B cell (primary cell): ENCODE measurements around the gene REM2. TPM values are rescaled to one million over a fixed set of nuclear protein-coding genes. Genes with fewer than 3 reads are reported as not detected.

Experiments
- ATAC-seq: fragments of 200-7000 bp; cut with Tn5 transposase; one replicate; pipeline ENCODE4 v1.10.0; 2021; ENCODE audit warnings: low read depth, mild to moderate bottlenecking, moderate number of reproducible peaks, moderate library complexity
- CTCF ChIA-PET: fragments of 350-600 bp; sonication (Branson Sonifier 250); formaldehyde crosslinking; loops from one replicate; lab custom pipeline; 2021; ENCODE audit warnings: antibody characterized with exemption, inconsistent platforms; lab: Charles Lee
- POLR2A ChIA-PET: fragments of 350-600 bp; sonication (Branson Sonifier 250); formaldehyde crosslinking; loops from one replicate; lab custom pipeline; 2021; ENCODE audit warnings: antibody characterized with exemption; lab: Charles Lee
- DNase-seq: peaks from one replicate; pipeline ENCODE4 v3.0.0; 2013
- H2AFZ ChIP-seq: 2 replicates; pipeline ENCODE4 v1.6.1; 2012; ENCODE audit warnings: mild to moderate bottlenecking, low read depth, low read length; ENCODE audit not compliant: insufficient read depth, poor library complexity, severe bottlenecking
- H3K27ac ChIP-seq, 2 donors: 1 replicate in 1 of 2; 2 replicates in 1 of 2; pipeline ENCODE4 v1.5.1; 2012 to 2013; ENCODE audit warnings: low read length in 2 of 2, mild to moderate bottlenecking in 2 of 2, moderate library complexity in 1 of 2
- H3K27me3 ChIP-seq, 4 experiments: fragments of 200-600 bp in 1 of 4; sonication (generic) in 1 of 4; replicated peaks in 1 of 4; 1 replicate in 2 of 4; 2 replicates in 2 of 4; pipeline versions ENCODE4 v1.6.1 to v1.7.0; 2013 to 2016; ENCODE audit warnings: low read length in 3 of 4, mild to moderate bottlenecking in 2 of 4, mixed read lengths in 1 of 4, moderate library complexity in 1 of 4; ENCODE audit not compliant: insufficient read depth in 4 of 4, control insufficient read depth in 3 of 4; ENCODE audit errors: control extremely low read depth in 1 of 4
- H3K36me3 ChIP-seq, 2 experiments: replicated peaks in 1 of 2; 1 replicate in 1 of 2; 2 replicates in 1 of 2; pipeline versions ENCODE4 v1.6.1 to v1.7.1; 2013; ENCODE audit warnings: low read length in 1 of 2; ENCODE audit not compliant: insufficient read depth in 2 of 2, control insufficient read depth in 1 of 2; ENCODE audit errors: control extremely low read depth in 1 of 2, extremely low read depth in 1 of 2
- H3K4me1 ChIP-seq, 2 donors: fragments of 200-600 bp in 1 of 2; sonication (generic) in 1 of 2; 1 replicate in 1 of 2; 2 replicates in 1 of 2; pipeline versions ENCODE4 v1.5.1 to v1.6.1; 2013 to 2017; ENCODE audit warnings: low read length in 2 of 2; ENCODE audit not compliant: control insufficient read depth in 2 of 2, insufficient read depth in 2 of 2
- H3K4me2 ChIP-seq: replicated peaks from 2 replicates; pipeline ENCODE3; 2012; ENCODE audit warnings: mild to moderate bottlenecking, low read depth, low read length; ENCODE audit not compliant: poor library complexity, severe bottlenecking
- H3K4me3 ChIP-seq, 5 experiments: fragments of 200-600 bp in 1 of 5; sonication (generic) in 1 of 5; 1 replicate in 3 of 5; 2 replicates in 2 of 5; pipeline versions ENCODE4 v1.5.1 to v1.7.0; 2011 to 2016; ENCODE audit warnings: low read length in 4 of 5, mild to moderate bottlenecking in 4 of 5, low read depth in 2 of 5, control low read depth in 1 of 5, moderate library complexity in 1 of 5; ENCODE audit not compliant: insufficient read depth in 1 of 5; ENCODE audit errors: control extremely low read depth in 1 of 5, extremely low read depth in 1 of 5
- H3K79me2 ChIP-seq: fragments of 200-600 bp; sonication (generic); one replicate; pipeline ENCODE4 v1.6.0; 2016; ENCODE audit warnings: low read length; ENCODE audit not compliant: control insufficient read depth, insufficient read depth
- H3K9ac ChIP-seq: fragments of 200-600 bp; sonication (generic); 2 replicates; pipeline ENCODE4 v1.6.1; 2017; ENCODE audit warnings: mild to moderate bottlenecking, low read length, moderate library complexity
- H3K9me3 ChIP-seq, 3 donors: one replicate each; pipeline versions ENCODE4 v1.6.1 to v1.7.1; 2013; ENCODE audit warnings: low read length in 2 of 3; ENCODE audit not compliant: control insufficient read depth in 2 of 3, insufficient read depth in 1 of 3; ENCODE audit errors: control extremely low read depth in 1 of 3
- H4K20me1 ChIP-seq: 2 replicates; pipeline ENCODE4 v1.6.0; 2012; ENCODE audit warnings: mild to moderate bottlenecking, low read length; ENCODE audit not compliant: insufficient read depth, control insufficient read depth, poor library complexity, severe bottlenecking
- H3K27ac Mint-ChIP-seq: one replicate; pipeline ENCODE4 v1.8.0; 2021; ENCODE audit warnings: mixed read lengths
- H3K27me3 Mint-ChIP-seq: one replicate; pipeline ENCODE4 v1.8.0; 2021; ENCODE audit warnings: mixed read lengths
- H3K4me1 Mint-ChIP-seq: one replicate; pipeline ENCODE4 v1.8.0; 2021; ENCODE audit warnings: mixed read lengths
- H3K4me3 Mint-ChIP-seq: one replicate; pipeline ENCODE4 v1.8.0; 2021; ENCODE audit warnings: mixed read lengths
- H3K9me3 Mint-ChIP-seq: one replicate; pipeline ENCODE4 v1.8.0; 2022; ENCODE audit warnings: mixed read lengths; ENCODE audit not compliant: insufficient read depth
- EZH2 ChIP-seq: IDR thresholded peaks from 2 replicates; pipeline ENCODE4 v1.6.1; 2012; ENCODE audit warnings: borderline replicate concordance, low read depth, mild to moderate bottlenecking, moderate library complexity, low read length; ENCODE audit not compliant: insufficient read depth, poor library complexity, severe bottlenecking
- WGBS: methylation state at CpG from one replicate; pipeline ENCODE4 v1.1.5; 2013; ENCODE audit warnings: missing lambda C conversion rate; ENCODE audit not compliant: insufficient coverage; 5-methylcytosine and 5-hydroxymethylcytosine counted together
- intact Hi-C: fragments of 100-400 bp; cut with micrococcal nuclease; formaldehyde crosslinking; loops from one replicate; pipeline ENCODE4 v1.10.0; 2022
- polyA plus RNA-seq: library from polyadenylated mRNA; depleted of rRNA; stranded (reverse); fragments of >200 nt; gene quantifications from 2 replicates; pipeline ENCODE4 v1.2.3, GENCODE V29; 2012
- total RNA-seq, 2 donors: library from RNA; stranded (reverse); fragments of 120-200 nt in 1 of 2; gene quantifications; 1 replicate in 1 of 2; 2 replicates in 1 of 2; pipeline versions ENCODE4 v1.2.3 to v1.2.4, GENCODE V29; 2013 to 2022
- TF ChIP-seq, protein P1 (sequence below): fragments of 200-600 bp; IDR thresholded peaks from one replicate; pipeline ENCODE4 v1.8.0; 2022; ENCODE audit warnings: antibody characterized with exemption, mild to moderate bottlenecking

Gene REM2
- total and polyA plus RNA-seq, 2 donors (not counting 1 experiment from before 2014, with no cell fraction given), result 5.6 to 12.9 TPM

DNA sequence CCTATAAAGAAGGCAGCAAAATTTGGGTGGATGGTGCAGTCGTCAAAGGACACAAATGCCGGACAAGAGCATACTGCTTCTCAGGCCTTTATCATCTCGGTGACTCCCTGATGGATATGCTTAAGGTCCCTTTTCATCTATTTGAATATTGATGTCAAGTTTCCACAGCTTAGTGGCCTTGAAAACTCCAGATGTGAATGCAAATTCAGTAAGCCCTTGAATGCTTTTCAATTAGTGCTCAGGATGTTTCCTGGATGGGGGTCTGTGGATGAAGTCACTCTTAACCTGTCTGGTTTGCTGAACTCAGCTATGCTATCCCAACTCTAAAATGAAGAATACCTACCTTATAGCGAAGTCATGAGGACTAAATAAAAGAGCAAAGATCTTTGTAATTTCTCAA is 10.7 kb downstream of the REM2 start:
- Histone ChIP-seq H3K4me1 (peaks cover 16% of the 10 kb centered on the region in 2 donors), H3K36me3 (peaks cover 0 to 13% of the 10 kb centered on the region in 2 experiments), H3K9ac (no peak overlapping the region), H4K20me1 (no peaks in the 10 kb centered on the region), H3K4me2 (no peak overlapping the region), H3K27ac (no peak overlapping the region), H2AFZ (no peak overlapping the region), H3K27me3 (no peaks in the 10 kb centered on the region), H3K4me3 (no peak overlapping the region), H3K79me2 (peaks cover 11% of the 10 kb centered on the region), H3K9me3 (no peaks in the 10 kb centered on the region)
- ATAC-seq (no peak), DNase-seq (no peak)
- no peak overlapping the region for H3K4me3 Mint-ChIP-seq
- intact Hi-C loops, result no loop called here
- H3K27ac Mint-ChIP-seq, result peak overlapping the region; percentile 62
- peaks cover 16% of the 10 kb centered on the region for H3K4me1 Mint-ChIP-seq
- POLR2A ChIA-PET, result no interaction called here
- no peaks in the 10 kb centered on the region for H3K27me3 Mint-ChIP-seq
- 100% methylated on average over 3 of the region's 4 CpGs for WGBS
- CTCF ChIA-PET, result interaction anchor here (0.5 to 6.7 kb wide), 3 partner anchors 21 to 324 kb away, joined by 3 to 76 read pairs (median 4); partner anchors contain the start of gene LRP10
- TF ChIP-seq, protein P1, sequence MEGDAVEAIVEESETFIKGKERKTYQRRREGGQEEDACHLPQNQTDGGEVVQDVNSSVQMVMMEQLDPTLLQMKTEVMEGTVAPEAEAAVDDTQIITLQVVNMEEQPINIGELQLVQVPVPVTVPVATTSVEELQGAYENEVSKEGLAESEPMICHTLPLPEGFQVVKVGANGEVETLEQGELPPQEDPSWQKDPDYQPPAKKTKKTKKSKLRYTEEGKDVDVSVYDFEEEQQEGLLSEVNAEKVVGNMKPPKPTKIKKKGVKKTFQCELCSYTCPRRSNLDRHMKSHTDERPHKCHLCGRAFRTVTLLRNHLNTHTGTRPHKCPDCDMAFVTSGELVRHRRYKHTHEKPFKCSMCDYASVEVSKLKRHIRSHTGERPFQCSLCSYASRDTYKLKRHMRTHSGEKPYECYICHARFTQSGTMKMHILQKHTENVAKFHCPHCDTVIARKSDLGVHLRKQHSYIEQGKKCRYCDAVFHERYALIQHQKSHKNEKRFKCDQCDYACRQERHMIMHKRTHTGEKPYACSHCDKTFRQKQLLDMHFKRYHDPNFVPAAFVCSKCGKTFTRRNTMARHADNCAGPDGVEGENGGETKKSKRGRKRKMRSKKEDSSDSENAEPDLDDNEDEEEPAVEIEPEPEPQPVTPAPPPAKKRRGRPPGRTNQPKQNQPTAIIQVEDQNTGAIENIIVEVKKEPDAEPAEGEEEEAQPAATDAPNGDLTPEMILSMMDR, result no peak
- no peak for TF ChIP-seq EZH2
- no peaks in the 10 kb centered on the region for H3K9me3 Mint-ChIP-seq

DNA sequence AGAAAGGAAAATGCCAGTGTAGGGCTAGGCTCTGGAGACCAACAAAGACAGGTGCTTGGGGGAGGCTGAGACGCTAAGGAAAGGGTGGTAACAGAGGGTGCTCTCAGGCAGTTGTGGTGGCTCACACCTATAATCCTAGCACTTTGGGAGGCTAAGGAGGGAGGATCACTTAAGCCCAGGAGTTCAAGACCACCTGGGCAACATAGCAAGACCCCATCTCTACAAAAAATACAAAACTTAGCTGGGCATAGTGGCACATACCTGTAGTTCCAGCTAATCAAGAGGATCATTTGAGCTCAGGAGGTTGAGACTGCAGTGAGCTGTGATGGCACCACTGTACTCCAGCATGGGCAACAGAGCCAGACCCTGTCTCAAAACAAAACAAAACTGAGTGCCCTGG is 12.4 kb downstream of the REM2 start:
- Histone ChIP-seq H3K9ac (no peak overlapping the region), H4K20me1 (no peaks in the 10 kb centered on the region), H3K79me2 (peaks cover 3% of the 10 kb centered on the region), H3K27ac (no peak overlapping the region), H3K4me2 (no peak overlapping the region), H3K27me3 (no peaks in the 10 kb centered on the region), H3K9me3 (no peaks in the 10 kb centered on the region), H3K4me1 (peaks cover 4 to 6% of the 10 kb centered on the region in 2 donors), H3K4me3 (no peak overlapping the region), H3K36me3 (peaks cover 0 to 15% of the 10 kb centered on the region in 2 experiments), H2AFZ (no peak overlapping the region)
- Mint-ChIP-seq H3K4me3 (no peak overlapping the region), H3K9me3 (no peaks in the 10 kb centered on the region), H3K27me3 (no peaks in the 10 kb centered on the region), H3K4me1 (peaks cover 12% of the 10 kb centered on the region), H3K27ac (peak overlapping the region; percentile 53)
- 100% methylated on average over 1 of the region's 1 CpG for WGBS
- CTCF ChIA-PET, result interaction anchor here (0.6 to 2.8 kb wide), 9 partner anchors 10 to 333 kb away, joined by 3 to 14 read pairs (median 3); no protein-coding TSS in a partner anchor
- intact Hi-C loops, result no loop called here
- DNase-seq (no peak), ATAC-seq (no peak)
- no peak for TF ChIP-seq EZH2
- TF ChIP-seq, protein P1, result no peak
- POLR2A ChIA-PET, result no interaction called here
